Breast epithelium (tissue), 3 donors: Measurements from ENCODE around the gene ERF.

Source experiments
- CTCF ChIP-seq, 3 donors: fragments of 450-650 bp; IDR thresholded peaks; one replicate each; pipeline ENCODE4 v1.5.1; 2016 to 2017; ENCODE audit warnings: antibody characterized with exemption in 3 of 3, mild to moderate bottlenecking in 3 of 3, moderate library complexity in 3 of 3
- POLR2A ChIP-seq: fragments of 450-650 bp; IDR thresholded peaks from one replicate; pipeline ENCODE4 v1.6.1; 2016; ENCODE audit warnings: antibody characterized with exemption, mild to moderate bottlenecking, moderate library complexity
- POLR2AphosphoS5 ChIP-seq, 3 donors: sonication (generic); formaldehyde crosslinking; IDR thresholded peaks; one replicate each; pipeline ENCODE4 v1.6.1; 2017; ENCODE audit warnings: antibody characterized with exemption in 3 of 3

DNA sequence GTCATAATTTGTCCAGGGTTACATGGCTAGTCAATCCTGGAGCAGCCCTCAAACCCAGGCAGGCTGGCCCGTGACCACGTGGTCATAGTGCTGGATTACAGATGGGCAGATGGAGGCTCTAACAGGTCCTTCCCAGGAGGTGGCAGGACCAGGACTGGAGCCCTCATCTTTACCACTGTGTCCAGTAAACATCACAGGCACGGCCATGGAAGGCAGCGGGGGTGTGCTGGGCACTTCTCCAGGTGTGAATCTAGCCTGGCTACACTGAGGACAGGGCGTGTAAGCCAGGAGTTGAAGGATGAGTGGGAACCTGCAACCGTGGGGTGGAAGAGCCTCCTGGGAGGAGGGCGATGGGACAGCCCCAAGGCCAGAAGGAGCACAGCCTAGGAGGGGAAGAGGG is 20.2 kb upstream of the ERF start:
- TF ChIP-seq CTCF (IDR thresholded peaks at IDR 0.05), result no peak
- TF ChIP-seq POLR2A, result no peak
- no peak for TF ChIP-seq POLR2AphosphoS5 (IDR thresholded peaks at IDR 0.05)
